K562 (cell line): ENCODE measurements around the gene TBATA. TPM values are rescaled to one million over a fixed set of nuclear protein-coding genes. Genes with fewer than 3 reads are reported as not detected.

ENCODE experiments used
- ATAC-seq: fragments of 200-7000 bp; cut with Tn5 transposase; 3 replicates; pipeline ENCODE4 v1.9.1; 2020; ENCODE audit warnings: moderate library complexity
- BruUV-seq: library from RNA; stranded (reverse); fragments of 400-500 nt; replicated peaks from 2 replicates; lab custom pipeline; 2021; lab: Mats Ljungman, UMichigan
- CTCF ChIA-PET: fragments of 300-600 bp; formaldehyde crosslinking; extraction: SDS; loops from one replicate; lab custom pipeline; 2021; ENCODE audit warnings: low intra/inter-chr PET ratio; lab: Yijun Ruan, JAX
- POLR2A ChIA-PET: fragments of 300-600, 350-650 bp; sonication (Branson Sonifier 250); formaldehyde crosslinking; extraction: SDS; loops from one replicate; lab custom pipeline; 2021; ENCODE audit warnings: antibody characterized with exemption, inconsistent platforms; lab: Yijun Ruan, JAX
- DNase-seq, 4 experiments: peaks; one replicate each; pipeline versions ENCODE4 v3.0.0 to v3.0.0-alpha.2; 2011 to 2018; ENCODE audit warnings: low spot score in 3 of 4, mixed read lengths in 3 of 4; ENCODE audit errors: extremely low read depth in 1 of 4
- FAIRE-seq: peaks from 2 replicates; lab custom pipeline; 2011; peaks lifted over from hg19 to GRCh38; lab: Jason Lieb, UNC
- H2AFZ ChIP-seq: 2 replicates; pipeline ENCODE4 v1.6.0; 2011; ENCODE audit warnings: low read depth, low read length, control low read depth, inconsistent platforms
- H3K27ac ChIP-seq: fragments of 200-600 bp; 3 replicates; pipeline ENCODE4 v1.8.0; 2011; ENCODE audit warnings: low read depth, mild to moderate bottlenecking, control low read depth, inconsistent platforms, low read length, moderate library complexity, mixed read lengths; ENCODE audit errors: extremely low read depth
- H3K27me3 ChIP-seq, 2 experiments: fragments of 300-600 bp in 1 of 2; 2 replicates in 1 of 2; 3 replicates in 1 of 2; pipeline versions ENCODE4 v1.6.0 to v1.8.0; 2011; ENCODE audit warnings: inconsistent platforms in 2 of 2, low read length in 2 of 2, mild to moderate bottlenecking in 1 of 2, mixed read lengths in 1 of 2, moderate library complexity in 1 of 2; ENCODE audit not compliant: control insufficient read depth in 2 of 2, insufficient read depth in 2 of 2
- H3K36me3 ChIP-seq: fragments of 300-600 bp; 3 replicates; pipeline ENCODE4 v1.8.0; 2011; ENCODE audit warnings: mild to moderate bottlenecking, low read length, inconsistent platforms; ENCODE audit not compliant: control insufficient read depth, insufficient read depth
- H3K4me1 ChIP-seq, 2 experiments: fragments of 200-600 bp in 1 of 2; replicated peaks in 1 of 2; 2 replicates in 1 of 2; 3 replicates in 1 of 2; pipeline versions ENCODE4 v1.5.1 to v1.8.0; 2011; ENCODE audit warnings: inconsistent platforms in 2 of 2, low read length in 2 of 2, mild to moderate bottlenecking in 1 of 2, mixed read lengths in 1 of 2, moderate library complexity in 1 of 2; ENCODE audit not compliant: control insufficient read depth in 2 of 2, insufficient read depth in 2 of 2
- H3K4me2 ChIP-seq: 2 replicates; pipeline ENCODE4 v1.6.1; 2011; ENCODE audit warnings: low read length, control low read depth, inconsistent platforms, mixed read lengths; ENCODE audit not compliant: insufficient read depth
- H3K4me3 ChIP-seq: fragments of 200-600 bp; sonication (generic), shearing (Covaris generic); 2 replicates; pipeline ENCODE4 v1.5.1; 2016; ENCODE audit warnings: control low read depth, inconsistent platforms
- H3K79me2 ChIP-seq: fragments of 200-600 bp; 3 replicates; pipeline ENCODE4 v1.8.0; 2011; ENCODE audit warnings: low read length, inconsistent platforms; ENCODE audit not compliant: control insufficient read depth, insufficient read depth
- H3K9ac ChIP-seq, 2 experiments: 2 replicates each; pipeline versions ENCODE4 v1.6.0 to v1.6.1; 2011; ENCODE audit warnings: low read depth in 2 of 2, low read length in 2 of 2, control low read depth in 1 of 2, inconsistent platforms in 1 of 2, mild to moderate bottlenecking in 1 of 2, mixed read lengths in 1 of 2; ENCODE audit not compliant: insufficient read depth in 1 of 2
- H3K9me1 ChIP-seq: one replicate; pipeline ENCODE4 v1.6.0; 2011; ENCODE audit warnings: inconsistent platforms, mild to moderate bottlenecking, low read length, moderate library complexity; ENCODE audit not compliant: control insufficient read depth, insufficient read depth
- H3K9me3 ChIP-seq: replicated peaks from 2 replicates; pipeline ENCODE4 v1.5.1; 2011; ENCODE audit warnings: low read depth, low read length, inconsistent platforms; ENCODE audit not compliant: control insufficient read depth, insufficient read depth
- H4K20me1 ChIP-seq: replicated peaks from 2 replicates; pipeline ENCODE4 v1.6.1; 2011; ENCODE audit warnings: low read length, inconsistent platforms, mixed read lengths; ENCODE audit not compliant: control insufficient read depth, insufficient read depth
- CBFB ChIP-seq: sonication (generic); formaldehyde crosslinking; IDR thresholded peaks from 2 replicates; pipeline ENCODE4 v1.4.0; 2020; ENCODE audit warnings: mild to moderate bottlenecking, missing genetic modification reagents
- HEY1 ChIP-seq: fragments of 250-450 bp; sonication (Bioruptor Pico); IDR thresholded peaks from 2 replicates; pipeline ENCODE4 v1.5.0; 2020; ENCODE audit warnings: mild to moderate bottlenecking, moderate library complexity, borderline replicate concordance
- OTX1 ChIP-seq: fragments of 450-650 bp; formaldehyde crosslinking; IDR thresholded peaks from 2 replicates; pipeline ENCODE4 v1.4.0; 2022; ENCODE audit warnings: mild to moderate bottlenecking
- POU5F1 ChIP-seq: fragments of 150-350 bp; IDR thresholded peaks from 2 replicates; pipeline ENCODE4 v1.6.1; 2014; ENCODE audit warnings: borderline replicate concordance, low read length, low read depth, mild to moderate bottlenecking; ENCODE audit not compliant: partially characterized antibody
- SRSF1 ChIP-seq: fragments of 200-400 bp; formaldehyde crosslinking; IDR thresholded peaks from 2 replicates; pipeline ENCODE4 v1.6.1; 2017; ENCODE audit warnings: mild to moderate bottlenecking, low read depth, low read length, moderate library complexity
- ZFP36 ChIP-seq: fragments of 150-350 bp; IDR thresholded peaks from 2 replicates; pipeline ENCODE4 v1.6.1; 2018; ENCODE audit warnings: low read length, low read depth; ENCODE audit not compliant: partially characterized antibody
- WGBS: fragments of 100-300 bp; shearing (Covaris generic); methylation state at CpG from one replicate; pipeline ENCODE4 v1.1.6; 2016; ENCODE audit warnings: low coverage, mixed read lengths; ENCODE audit not compliant: insufficient coverage; ENCODE audit errors: missing lambda C conversion rate; 5-methylcytosine and 5-hydroxymethylcytosine counted together
- in situ Hi-C: fragments of 300-500 bp; cut with MboI; formaldehyde crosslinking; loops from 4 replicates; pipeline ENCODE4 v1.15.0; 2018; ENCODE audit warnings: inconsistent platforms, mixed read lengths
- intact Hi-C: fragments of 100-400 bp; cut with micrococcal nuclease; formaldehyde crosslinking; loops from 2 replicates; pipeline ENCODE4 v1.14.2; 2022
- polyA plus RNA-seq, 8 experiments: library from polyadenylated mRNA; depleted of rRNA in 4 of 8; stranded (reverse) in 5 of 8; unstranded in 3 of 8; fragments of >200 nt; fragmentation: Nextera tagmentation in 2 of 8; fragmentation: Illumina TruSeq in 1 of 8; extraction: Ambion mirVana in 2 of 8; extraction: Trizol in 1 of 8; gene quantifications; 2 replicates each; pipeline versions ENCODE4 v1.2.1 to v1.2.3, GENCODE V29; 2011 to 2014; ENCODE audit warnings: inconsistent platforms in 1 of 8, missing spikeins in 1 of 8
- total RNA-seq, 7 experiments: library from RNA; depleted of rRNA in 6 of 7; stranded (reverse); fragments of >200 nt in 6 of 7; fragmentation: Illumina TruSeq in 2 of 7; extraction: Trizol in 2 of 7; gene quantifications; 2 replicates each; pipeline versions ENCODE4 v1.2.1 to v1.2.3, GENCODE V29; 2011 to 2021; ENCODE audit warnings: low replicate concordance in 1 of 7
- TF ChIP-seq, protein P1 (sequence below): fragments of 450-650 bp; formaldehyde crosslinking; IDR thresholded peaks from 2 replicates; pipeline ENCODE4 v1.4.0; 2020; ENCODE audit warnings: mild to moderate bottlenecking, moderate library complexity
- TF ChIP-seq, protein P2 (sequence below): fragments of 450-650 bp; IDR thresholded peaks from 2 replicates; pipeline ENCODE4 v1.6.1; 2014; ENCODE audit warnings: low read depth, mild to moderate bottlenecking, moderate library complexity, borderline replicate concordance
- TF ChIP-seq, protein P3 (sequence below): sonication (generic); formaldehyde crosslinking; IDR thresholded peaks from 2 replicates; pipeline ENCODE4 v1.4.0; 2020; ENCODE audit warnings: mild to moderate bottlenecking, missing genetic modification reagents
- TF ChIP-seq, protein P4 (sequence below): fragments of 250-450 bp; sonication (Bioruptor Pico); IDR thresholded peaks from 2 replicates; pipeline ENCODE4 v1.4.0; 2020; ENCODE audit warnings: mild to moderate bottlenecking, moderate library complexity

The TBATA gene
- total and polyA plus RNA-seq, 9 of the 15 experiments (the other 6 are each of a cell fraction or from before 2014, with no cell fraction given), result not detected

DNA sequence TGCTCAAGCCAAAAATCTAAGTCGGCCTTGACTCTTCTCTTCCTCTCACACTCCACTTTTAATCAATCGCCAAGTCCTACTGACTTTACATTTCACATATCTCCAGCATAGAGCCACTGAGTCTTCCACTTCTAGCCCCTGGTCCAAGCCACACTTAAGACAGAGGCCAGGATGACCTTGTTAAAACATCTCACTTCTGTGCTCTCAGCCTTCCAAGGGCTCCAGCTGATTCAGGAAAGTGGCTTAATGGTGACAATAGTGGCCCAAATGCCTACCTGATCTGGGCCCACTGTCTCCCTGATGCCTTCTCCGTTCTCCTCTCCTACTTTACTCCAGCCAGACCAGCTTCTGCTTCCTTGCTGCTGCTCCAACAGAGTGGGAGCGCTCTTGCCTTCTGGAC is 4.4 kb downstream of the TBATA start (continued):
- TF ChIP-seq, protein P1, sequence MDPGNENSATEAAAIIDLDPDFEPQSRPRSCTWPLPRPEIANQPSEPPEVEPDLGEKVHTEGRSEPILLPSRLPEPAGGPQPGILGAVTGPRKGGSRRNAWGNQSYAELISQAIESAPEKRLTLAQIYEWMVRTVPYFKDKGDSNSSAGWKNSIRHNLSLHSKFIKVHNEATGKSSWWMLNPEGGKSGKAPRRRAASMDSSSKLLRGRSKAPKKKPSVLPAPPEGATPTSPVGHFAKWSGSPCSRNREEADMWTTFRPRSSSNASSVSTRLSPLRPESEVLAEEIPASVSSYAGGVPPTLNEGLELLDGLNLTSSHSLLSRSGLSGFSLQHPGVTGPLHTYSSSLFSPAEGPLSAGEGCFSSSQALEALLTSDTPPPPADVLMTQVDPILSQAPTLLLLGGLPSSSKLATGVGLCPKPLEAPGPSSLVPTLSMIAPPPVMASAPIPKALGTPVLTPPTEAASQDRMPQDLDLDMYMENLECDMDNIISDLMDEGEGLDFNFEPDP (CRISPR knock-in tag), result no peak
- no peak for TF ChIP-seq CBFB
- TF ChIP-seq, protein P2, sequence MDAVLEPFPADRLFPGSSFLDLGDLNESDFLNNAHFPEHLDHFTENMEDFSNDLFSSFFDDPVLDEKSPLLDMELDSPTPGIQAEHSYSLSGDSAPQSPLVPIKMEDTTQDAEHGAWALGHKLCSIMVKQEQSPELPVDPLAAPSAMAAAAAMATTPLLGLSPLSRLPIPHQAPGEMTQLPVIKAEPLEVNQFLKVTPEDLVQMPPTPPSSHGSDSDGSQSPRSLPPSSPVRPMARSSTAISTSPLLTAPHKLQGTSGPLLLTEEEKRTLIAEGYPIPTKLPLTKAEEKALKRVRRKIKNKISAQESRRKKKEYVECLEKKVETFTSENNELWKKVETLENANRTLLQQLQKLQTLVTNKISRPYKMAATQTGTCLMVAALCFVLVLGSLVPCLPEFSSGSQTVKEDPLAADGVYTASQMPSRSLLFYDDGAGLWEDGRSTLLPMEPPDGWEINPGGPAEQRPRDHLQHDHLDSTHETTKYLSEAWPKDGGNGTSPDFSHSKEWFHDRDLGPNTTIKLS, result no peak
- no peak for TF ChIP-seq SRSF1
- TF ChIP-seq, all 486 proteins: peak for 0

DNA sequence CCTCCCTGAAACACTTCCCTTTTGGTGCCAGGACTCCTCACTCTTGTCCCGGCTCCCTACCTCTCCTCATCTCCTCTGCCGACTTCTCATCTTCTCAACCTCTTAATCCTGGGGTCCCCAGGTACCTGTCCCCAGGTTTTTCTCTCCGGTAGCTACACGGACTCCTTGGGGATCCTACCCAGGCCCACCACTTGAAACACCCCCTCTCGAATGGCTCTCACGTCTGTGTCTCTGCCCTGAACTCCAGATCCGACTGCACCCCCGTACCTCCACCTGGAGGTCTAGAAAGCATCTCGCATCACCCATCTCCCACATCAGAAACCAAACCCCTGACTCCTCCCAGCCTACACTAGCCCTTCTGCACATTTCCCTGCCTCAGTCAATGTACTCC is 4.8 kb downstream of the TBATA start:
- CTCF ChIA-PET, result interaction anchor here (0.5 kb wide), 1 partner anchor 236 kb away, joined by 4 read pairs; no protein-coding TSS in a partner anchor
- H3K4me1 ChIP-seq, result peaks cover 11 to 14% of the 10 kb centered on the region in 2 experiments; a peak in 4 of 5 replicates
- FAIRE-seq (no peak), DNase-seq (no peak), ATAC-seq (no peak)
- peak overlapping the region; percentile 40; the same call in 1 of the 2 replicates for H2AFZ ChIP-seq
- peak overlapping the region in 1 of 2 experiments; percentile 76; a peak in 1 of 4 replicates for H3K9ac ChIP-seq
- no peaks in the 10 kb centered on the region for H3K36me3 ChIP-seq
- in situ Hi-C loops (no loop called here), intact Hi-C loops (no loop called here)
- no peak overlapping the region for H3K27ac ChIP-seq
- TF ChIP-seq POU5F1 (no peak), HEY1 (CRISPR knock-in tag) (no peak), OTX1 (CRISPR knock-in tag) (no peak), ZFP36 (no peak)
- TF ChIP-seq, protein P3, sequence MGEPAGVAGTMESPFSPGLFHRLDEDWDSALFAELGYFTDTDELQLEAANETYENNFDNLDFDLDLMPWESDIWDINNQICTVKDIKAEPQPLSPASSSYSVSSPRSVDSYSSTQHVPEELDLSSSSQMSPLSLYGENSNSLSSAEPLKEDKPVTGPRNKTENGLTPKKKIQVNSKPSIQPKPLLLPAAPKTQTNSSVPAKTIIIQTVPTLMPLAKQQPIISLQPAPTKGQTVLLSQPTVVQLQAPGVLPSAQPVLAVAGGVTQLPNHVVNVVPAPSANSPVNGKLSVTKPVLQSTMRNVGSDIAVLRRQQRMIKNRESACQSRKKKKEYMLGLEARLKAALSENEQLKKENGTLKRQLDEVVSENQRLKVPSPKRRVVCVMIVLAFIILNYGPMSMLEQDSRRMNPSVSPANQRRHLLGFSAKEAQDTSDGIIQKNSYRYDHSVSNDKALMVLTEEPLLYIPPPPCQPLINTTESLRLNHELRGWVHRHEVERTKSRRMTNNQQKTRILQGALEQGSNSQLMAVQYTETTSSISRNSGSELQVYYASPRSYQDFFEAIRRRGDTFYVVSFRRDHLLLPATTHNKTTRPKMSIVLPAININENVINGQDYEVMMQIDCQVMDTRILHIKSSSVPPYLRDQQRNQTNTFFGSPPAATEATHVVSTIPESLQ (CRISPR knock-in tag), result no peak
- TF ChIP-seq, protein P4, sequence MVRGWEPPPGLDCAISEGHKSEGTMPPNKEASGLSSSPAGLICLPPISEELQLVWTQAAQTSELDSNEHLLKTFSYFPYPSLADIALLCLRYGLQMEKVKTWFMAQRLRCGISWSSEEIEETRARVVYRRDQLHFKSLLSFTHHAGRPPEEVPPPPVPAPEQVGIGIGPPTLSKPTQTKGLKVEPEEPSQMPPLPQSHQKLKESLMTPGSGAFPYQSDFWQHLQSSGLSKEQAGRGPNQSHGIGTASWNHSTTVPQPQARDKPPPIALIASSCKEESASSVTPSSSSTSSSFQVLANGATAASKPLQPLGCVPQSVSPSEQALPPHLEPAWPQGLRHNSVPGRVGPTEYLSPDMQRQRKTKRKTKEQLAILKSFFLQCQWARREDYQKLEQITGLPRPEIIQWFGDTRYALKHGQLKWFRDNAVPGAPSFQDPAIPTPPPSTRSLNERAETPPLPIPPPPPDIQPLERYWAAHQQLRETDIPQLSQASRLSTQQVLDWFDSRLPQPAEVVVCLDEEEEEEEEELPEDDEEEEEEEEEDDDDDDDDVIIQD (CRISPR knock-in tag), result 0 out of 2 replicates have a peak, but pooled peaks have one; percentile 17
- TF ChIP-seq, all 486 proteins: peak for 1
- POLR2A ChIA-PET, result interaction anchor here (1.1 kb wide), 1 partner anchor 10 kb away, joined by 3 read pairs; no protein-coding TSS in a partner anchor
- no peak overlapping the region for H3K4me3 ChIP-seq
- peaks cover 4% of the 10 kb centered on the region in 2 experiments; a peak in 3 of 5 replicates for H3K27me3 ChIP-seq
- H3K9me3 ChIP-seq, result no peaks in the 10 kb centered on the region
- H3K79me2 ChIP-seq, result no peaks in the 10 kb centered on the region
- no peaks in the 10 kb centered on the region for H4K20me1 ChIP-seq
- BruUV-seq, result no TSS peak
- WGBS, result 40% methylated on average over 9 of the region's 9 CpGs
- H3K9me1 ChIP-seq, result no peaks in the 10 kb centered on the region
- no peak overlapping the region; the same call in 1 of the 2 replicates for H3K4me2 ChIP-seq
